Ascending aorta (tissue), 2 donors: ENCODE results near the gene MX2. TPM values are rescaled to one million over a fixed set of nuclear protein-coding genes. Genes with fewer than 3 reads are reported as not detected.

Source experiments
- DNase-seq, 2 donors: peaks; one replicate each; pipeline ENCODE4 v3.0.0-alpha.2; 2019; ENCODE audit warnings: low spot score in 2 of 2
- H3K27ac ChIP-seq, 2 donors: fragments of 200-600 bp; sonication (generic); one replicate each; pipeline ENCODE4 v1.5.1; 2016 to 2017; ENCODE audit warnings: mild to moderate bottlenecking in 1 of 2
- H3K27me3 ChIP-seq: fragments of 200-600 bp; sonication (generic); one replicate; pipeline ENCODE4 v1.5.1; 2017
- H3K36me3 ChIP-seq, 2 donors: fragments of 200-600 bp; sonication (generic); one replicate each; pipeline ENCODE4 v1.5.1; 2016
- H3K4me1 ChIP-seq, 2 donors: fragments of 200-600 bp; sonication (generic); one replicate each; pipeline ENCODE4 v1.5.1; 2016 to 2017; ENCODE audit warnings: mild to moderate bottlenecking in 1 of 2
- H3K4me3 ChIP-seq, 2 donors: fragments of 200-600 bp; sonication (generic); one replicate each; pipeline ENCODE4 v1.5.1; 2016 to 2017; ENCODE audit warnings: mild to moderate bottlenecking in 1 of 2
- H3K9me3 ChIP-seq, 2 donors: fragments of 200-600 bp; sonication (generic); one replicate each; pipeline ENCODE4 v1.5.1; 2016
- CTCF ChIP-seq, 3 experiments: fragments of 200-600 bp in 2 of 3; fragments of 450-650 bp in 1 of 3; sonication (generic) in 2 of 3; IDR thresholded peaks; one replicate each; pipeline ENCODE4 v1.5.1; 2016 to 2019; ENCODE audit warnings: antibody characterized with exemption in 3 of 3, mild to moderate bottlenecking in 1 of 3, moderate library complexity in 1 of 3
- intact Hi-C: fragments of 100-400 bp; cut with DNase I; formaldehyde crosslinking; loops from one replicate; pipeline ENCODE4 v1.15.1; 2023
- total RNA-seq: library from RNA; depleted of rRNA; stranded (reverse); fragments of >200 nt; gene quantifications from one replicate; pipeline ENCODE4 v1.1.0, GENCODE V29; 2016

MX2 gene
- total RNA-seq, 1 donor from 2014 or later, result 9.7 TPM

GRCh38 chr21:41449613-41450012 is 87.8 kb downstream of the MX2 start:
- H3K36me3 ChIP-seq, result peaks cover 44 to 64% of the 10 kb centered on the region in 2 donors
- H3K4me3 ChIP-seq, result no peak overlapping the region
- no peak for TF ChIP-seq CTCF (IDR thresholded peaks at IDR 0.05)
- no peaks in the 10 kb centered on the region for H3K4me1 ChIP-seq
- H3K27me3 ChIP-seq, result no peaks in the 10 kb centered on the region
- H3K9me3 ChIP-seq, result no peaks in the 10 kb centered on the region
- intact Hi-C loops, result no loop called here
- DNase-seq, result no peak
- H3K27ac ChIP-seq, result no peak overlapping the region

GRCh38 chr21:41451753-41452676 is 90.2 kb downstream of the MX2 start:
- H3K36me3 ChIP-seq, result peaks cover 37 to 60% of the 10 kb centered on the region in 2 donors

GRCh38 chr21:41453198-41453597 is 91.4 kb downstream of the MX2 start:
- intact Hi-C loops, result no loop called here
- Histone ChIP-seq H3K9me3 (no peaks in the 10 kb centered on the region), H3K27me3 (no peaks in the 10 kb centered on the region), H3K27ac (no peak overlapping the region), H3K36me3 (peaks cover 37 to 58% of the 10 kb centered on the region in 2 donors), H3K4me1 (no peaks in the 10 kb centered on the region), H3K4me3 (no peak overlapping the region)
- DNase-seq, result no peak
- TF ChIP-seq CTCF (IDR thresholded peaks at IDR 0.05), result no peak

More at GRCh38 chr21:41451753-41452676, 90.2 kb downstream of the MX2 start:
- no peaks in the 10 kb centered on the region for H3K9me3 ChIP-seq
- no peaks in the 10 kb centered on the region for H3K27me3 ChIP-seq
- TF ChIP-seq CTCF (IDR thresholded peaks at IDR 0.05), result no peak
- intact Hi-C loops, result no loop called here
- DNase-seq, result peak in 1 of 2 donors; percentile 43
- no peaks in the 10 kb centered on the region for H3K4me1 ChIP-seq
- H3K27ac ChIP-seq, result no peak overlapping the region
- H3K4me3 ChIP-seq, result no peak overlapping the region

GRCh38 chr21:41453761-41454160 is 91.9 kb downstream of the MX2 start:
- no peaks in the 10 kb centered on the region for H3K9me3 ChIP-seq
- no peaks in the 10 kb centered on the region for H3K4me1 ChIP-seq
- H3K27me3 ChIP-seq, result no peaks in the 10 kb centered on the region
- H3K4me3 ChIP-seq, result no peak overlapping the region
- intact Hi-C loops, result no loop called here
- no peak for TF ChIP-seq CTCF (IDR thresholded peaks at IDR 0.05)
- no peak overlapping the region for H3K27ac ChIP-seq
- peak in 1 of 2 donors; percentile 21 for DNase-seq
- H3K36me3 ChIP-seq, result peaks cover 41 to 58% of the 10 kb centered on the region in 2 donors

- H3K9me3 ChIP-seq, result no peaks in the 10 kb centered on the region
- no peak overlapping the region for H3K27ac ChIP-seq
- intact Hi-C loops, result no loop called here
- no peaks in the 10 kb centered on the region for H3K27me3 ChIP-seq
- TF ChIP-seq CTCF (IDR thresholded peaks at IDR 0.05), result no peak
- H3K4me3 ChIP-seq, result no peak overlapping the region
- H3K4me1 ChIP-seq, result no peaks in the 10 kb centered on the region
- H3K36me3 ChIP-seq, result peaks cover 24 to 43% of the 10 kb centered on the region in 2 donors
- no peak for DNase-seq
These were observed 96.3 kb downstream of the MX2 start for GRCh38 chr21:41458121-41458520.
